ELF-1 (cell line): ENCODE results near the gene RPS16.

ENCODE experiments used
- DNase-seq: peaks from one replicate; pipeline ENCODE4 v3.0.0-alpha.2; 2016; ENCODE audit warnings: low read depth, low spot score

The RPS16 gene

DNA sequence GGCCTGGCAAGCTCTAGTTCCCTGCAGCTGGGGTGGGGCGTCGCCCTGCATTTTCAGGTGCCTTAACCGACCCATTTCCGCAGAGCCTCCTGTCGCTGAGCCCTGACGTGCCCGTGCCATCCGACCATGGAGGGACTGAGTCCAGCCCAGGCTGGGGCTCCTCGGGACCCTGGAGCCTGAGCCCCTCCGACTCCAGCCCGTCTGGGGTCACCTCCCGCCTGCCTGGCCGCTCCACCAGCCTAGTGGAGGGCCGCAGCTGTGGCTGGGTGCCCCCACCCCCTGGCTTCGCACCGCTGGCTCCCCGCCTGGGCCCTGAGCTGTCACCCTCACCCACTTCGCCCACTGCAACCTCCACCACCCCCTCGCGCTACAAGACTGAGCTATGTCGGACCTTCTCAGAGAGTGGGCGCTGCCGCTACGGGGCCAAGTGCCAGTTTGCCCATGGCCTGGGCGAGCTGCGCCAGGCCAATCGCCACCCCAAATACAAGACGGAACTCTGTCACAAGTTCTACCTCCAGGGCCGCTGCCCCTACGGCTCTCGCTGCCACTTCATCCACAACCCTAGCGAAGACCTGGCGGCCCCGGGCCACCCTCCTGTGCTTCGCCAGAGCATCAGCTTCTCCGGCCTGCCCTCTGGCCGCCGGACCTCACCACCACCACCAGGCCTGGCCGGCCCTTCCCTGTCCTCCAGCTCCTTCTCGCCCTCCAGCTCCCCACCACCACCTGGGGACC is 27.9 kb downstream of the RPS16 start:
- no peak for DNase-seq

- no peak for DNase-seq
Measured at GRCh38 chr19:39407410-39407659, 28.4 kb downstream of the RPS16 start.

DNA sequence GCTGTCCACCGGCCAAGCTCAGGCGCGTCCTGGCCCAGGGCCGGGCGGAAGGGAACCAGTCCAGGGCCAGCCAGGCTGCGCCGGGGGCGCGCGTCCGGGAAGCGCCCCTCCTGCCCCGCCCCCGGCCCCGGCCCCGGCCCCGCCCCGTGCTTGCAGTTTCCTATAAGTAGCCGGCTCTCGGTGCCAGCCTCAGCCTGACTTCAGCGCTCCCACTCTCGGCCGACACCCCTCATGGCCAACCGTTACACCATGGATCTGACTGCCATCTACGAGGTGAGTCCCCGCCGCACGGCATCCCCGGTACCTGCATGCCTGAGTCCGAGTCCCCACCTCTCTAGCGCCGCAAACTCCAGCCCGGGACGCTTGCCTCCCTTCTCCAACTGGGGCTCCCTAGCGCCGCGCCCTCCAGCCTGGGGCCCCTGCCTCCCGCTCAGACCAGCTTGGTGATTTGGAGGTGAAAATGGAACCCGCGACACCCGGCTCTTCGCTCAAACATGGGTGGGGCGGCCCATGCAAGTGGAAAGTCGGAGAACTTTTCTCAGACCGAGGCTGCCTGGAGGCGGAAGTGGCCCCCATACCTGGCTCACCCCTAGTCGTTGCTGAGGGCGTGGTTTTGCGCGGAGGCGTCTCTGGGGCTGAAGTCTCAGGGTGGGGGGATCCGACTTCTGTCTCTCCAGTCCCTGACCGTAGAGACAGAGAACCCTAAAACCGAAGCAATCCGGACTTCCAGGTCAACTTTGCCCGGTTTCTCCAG is 28.9 kb downstream of the RPS16 start, which contains the start of gene ZFP36:
TSS of gene ZFP36 (plus strand) at position 192 of the 754 bp plus-strand sequence. CDS start at position 250, 58 bp downstream.
- DNase-seq = peak; percentile 70

DNA sequence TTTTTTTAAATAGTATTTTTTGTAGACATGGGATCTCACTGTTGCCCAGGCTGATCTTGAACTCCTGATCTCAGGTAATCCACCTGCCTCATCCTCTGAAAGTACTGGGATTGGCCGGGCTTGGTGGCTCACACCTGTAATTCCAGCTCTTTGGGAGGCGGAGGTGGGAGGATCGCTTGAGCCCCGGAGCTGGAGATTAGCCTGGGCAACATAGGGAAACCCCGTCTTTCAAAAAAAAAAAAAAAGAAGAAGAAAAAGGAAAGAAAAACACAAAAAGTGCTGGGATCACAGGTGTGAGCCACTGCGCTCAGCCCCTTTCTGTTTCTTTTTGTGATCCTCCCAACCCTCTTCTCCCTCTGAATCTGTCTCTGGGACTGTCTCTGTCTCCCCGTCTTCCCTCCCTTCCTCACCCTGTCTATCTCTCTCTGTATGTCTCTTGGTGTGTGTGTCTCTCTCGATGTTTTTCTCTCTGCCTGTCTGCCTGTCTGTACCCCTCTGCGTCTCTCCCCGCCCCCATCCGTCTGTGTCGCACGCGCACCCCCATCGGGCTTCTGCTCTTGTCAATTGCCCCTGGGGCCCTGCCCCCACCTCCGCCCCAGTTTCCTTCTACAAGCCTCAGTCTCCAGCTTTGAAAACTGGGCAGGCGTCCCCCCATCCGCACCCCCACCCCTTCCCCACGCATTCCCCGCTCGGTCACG is 29.6 kb downstream of the RPS16 start:
- DNase-seq = no peak

DNA sequence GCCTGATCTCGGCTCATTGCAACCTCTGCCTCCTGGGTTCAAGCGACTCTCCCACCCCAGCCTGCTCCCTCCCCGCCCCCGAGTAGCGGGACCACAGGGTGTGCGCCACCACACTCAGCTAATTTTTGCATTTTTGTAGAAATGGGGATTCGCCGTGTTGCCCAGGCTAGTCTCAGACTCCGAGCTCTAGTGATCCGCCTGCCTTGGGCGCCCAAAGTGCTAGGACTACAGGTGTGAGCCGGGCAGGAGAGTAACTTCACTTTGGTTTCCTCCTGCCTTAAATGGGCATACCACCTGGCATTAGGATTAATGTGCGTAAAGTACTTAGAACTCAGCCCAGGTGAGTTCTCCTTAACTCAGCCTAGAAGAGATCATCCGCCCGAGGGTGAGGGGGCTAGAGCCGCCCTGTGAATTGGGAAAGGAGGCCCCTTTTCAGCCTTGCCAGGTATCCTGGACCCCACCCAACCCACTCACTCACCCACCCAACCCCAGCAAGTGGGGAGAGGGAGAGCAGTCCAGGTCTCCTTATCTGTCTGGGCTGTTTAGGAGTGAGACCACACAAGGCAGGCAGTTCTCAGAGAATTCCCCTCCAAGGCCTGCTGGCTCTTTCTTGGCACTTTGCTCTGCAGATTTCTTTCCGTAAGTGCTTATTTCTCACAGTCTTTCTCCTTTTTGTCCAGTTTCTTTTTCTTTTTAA is 30.3 kb downstream of the RPS16 start:
- no peak for DNase-seq

GRCh38 chr19:39403331-39404312 is 32.1 kb downstream of the RPS16 start:
- peak; percentile 84 for DNase-seq

GRCh38 chr19:39402346-39403300 is 33.1 kb downstream of the RPS16 start:
- peak; percentile 78 for DNase-seq

DNA sequence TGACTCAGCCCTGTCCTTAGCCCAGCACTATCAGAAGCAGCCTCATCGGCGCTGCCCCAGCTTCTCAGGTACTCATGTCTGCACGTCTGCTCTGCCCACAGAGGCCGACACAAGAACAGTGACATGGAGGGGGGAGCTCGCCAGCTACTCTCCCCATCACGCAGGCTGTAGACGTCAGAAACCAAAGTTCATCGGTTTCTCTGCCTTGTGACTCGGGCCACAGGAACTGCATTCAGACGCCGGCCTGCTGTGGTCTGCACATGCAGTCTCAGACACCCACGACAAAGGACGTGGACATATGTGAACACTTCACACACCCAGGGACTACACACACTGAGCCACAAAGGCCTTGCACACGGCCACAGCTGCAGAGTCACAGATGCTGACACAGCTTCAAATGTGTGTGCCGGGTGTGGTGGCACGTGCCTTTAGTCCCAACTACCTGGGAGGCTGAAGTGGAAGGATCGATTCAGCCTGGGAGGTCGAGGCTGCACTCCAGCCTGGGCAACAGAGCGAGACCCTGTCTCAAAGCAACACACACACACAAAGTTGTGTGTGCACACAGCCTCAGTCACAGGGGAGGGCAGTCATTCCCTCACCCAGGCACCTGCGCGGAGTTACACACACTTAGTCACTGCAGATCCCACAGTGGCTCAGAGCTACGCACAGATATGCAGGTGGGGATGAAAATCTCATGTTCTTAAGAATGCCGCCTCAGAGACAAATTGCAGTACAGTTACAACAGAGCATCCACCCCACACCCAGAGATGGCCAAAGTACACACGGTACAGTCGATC is 34.0 kb downstream of the RPS16 start:
- DNase-seq = peak; percentile 45

DNA sequence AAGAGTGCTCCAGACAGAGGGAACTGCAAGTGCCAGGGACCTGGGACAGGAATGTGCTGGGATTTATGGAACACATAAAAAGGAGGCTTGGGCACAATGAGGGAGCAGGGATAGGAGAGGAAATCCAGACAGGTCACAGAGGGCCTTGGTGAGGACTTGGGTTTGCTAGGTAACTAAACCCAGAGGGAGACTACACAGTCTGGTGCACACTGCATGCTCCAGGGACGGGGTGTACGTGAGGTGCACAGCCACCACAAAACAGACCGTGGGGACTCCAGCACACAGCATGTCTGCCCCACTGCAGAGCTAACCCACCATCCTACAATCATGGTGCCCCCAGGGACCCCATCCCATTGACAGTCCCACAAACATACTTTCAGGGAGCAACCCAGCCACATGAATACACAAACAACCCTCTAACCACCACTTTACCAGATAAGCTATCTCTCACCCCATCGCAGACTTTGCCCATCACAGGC is 34.6 kb downstream of the RPS16 start:
- DNase-seq = no peak

DNA sequence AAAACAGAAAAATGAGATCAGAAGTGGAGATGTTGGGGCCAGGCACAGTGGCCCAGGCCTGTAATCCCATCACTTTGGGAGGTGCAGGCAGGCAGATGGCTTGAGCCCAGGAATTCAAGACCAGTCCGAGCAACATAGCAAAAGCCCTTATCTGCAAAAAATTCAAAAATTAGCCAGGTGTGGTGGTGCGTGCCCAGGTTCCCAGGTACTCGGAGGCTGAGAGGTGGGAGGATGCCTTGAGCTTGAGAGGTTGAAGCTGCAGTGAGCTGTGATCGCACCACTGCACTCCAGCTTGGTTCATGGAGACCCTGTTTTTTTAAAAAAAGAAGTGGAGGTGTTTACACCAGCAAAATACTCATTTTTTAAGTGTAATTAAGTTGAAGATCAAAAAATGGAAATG is 35.7 kb downstream of the RPS16 start:
- DNase-seq = no peak

GRCh38 chr19:39399668-39400050 is 36.1 kb downstream of the RPS16 start:
- no peak for DNase-seq

GRCh38 chr19:39398297-39398864 is 37.4 kb downstream of the RPS16 start:
- DNase-seq = no peak

DNA sequence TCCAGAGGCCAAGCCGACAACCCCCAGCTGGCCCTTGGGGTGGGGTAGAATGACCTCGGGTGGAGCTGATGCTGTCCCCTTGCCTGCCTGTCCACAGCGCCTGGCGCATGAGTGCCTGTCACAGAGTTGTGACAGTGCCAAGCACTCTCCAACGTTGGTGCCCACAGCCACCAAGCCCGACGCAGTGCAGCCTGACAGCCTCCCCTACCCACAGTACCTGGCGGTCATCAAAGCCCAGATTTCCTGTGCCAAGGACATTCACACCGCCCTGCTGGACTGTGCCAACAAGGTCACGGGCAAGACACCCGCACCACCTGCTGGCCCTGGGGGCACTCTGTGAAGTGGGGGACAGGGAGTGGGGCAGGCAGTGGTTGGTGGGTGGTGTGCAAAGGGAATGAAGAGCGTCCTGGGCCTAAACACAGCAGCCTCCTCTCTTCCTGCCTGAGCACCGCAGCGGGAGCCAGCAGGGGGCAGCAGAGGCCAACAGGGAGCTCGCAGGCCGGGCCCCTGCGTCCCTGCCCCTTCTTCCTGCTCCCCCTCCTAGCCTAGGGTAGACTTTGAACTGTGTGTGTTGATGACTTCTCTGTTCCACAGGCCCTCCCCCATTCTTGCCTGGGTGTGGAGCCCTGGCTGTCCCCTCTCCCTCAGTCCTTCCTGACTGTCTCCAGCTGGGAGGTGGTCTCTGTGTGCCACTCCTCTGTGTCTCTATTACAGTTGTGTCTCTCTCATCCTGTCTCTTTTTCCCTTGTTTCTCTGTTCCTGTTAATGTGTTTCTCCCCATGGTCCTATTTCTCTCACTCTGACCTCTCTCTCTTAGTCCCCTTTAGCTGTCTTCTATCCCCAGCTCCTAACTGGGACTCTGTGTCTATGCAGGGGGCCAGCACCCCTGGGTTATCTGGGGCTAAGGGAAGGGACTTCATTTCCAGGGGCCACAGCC is 38.1 kb downstream of the RPS16 start:
- peak; percentile 93 for DNase-seq

DNA sequence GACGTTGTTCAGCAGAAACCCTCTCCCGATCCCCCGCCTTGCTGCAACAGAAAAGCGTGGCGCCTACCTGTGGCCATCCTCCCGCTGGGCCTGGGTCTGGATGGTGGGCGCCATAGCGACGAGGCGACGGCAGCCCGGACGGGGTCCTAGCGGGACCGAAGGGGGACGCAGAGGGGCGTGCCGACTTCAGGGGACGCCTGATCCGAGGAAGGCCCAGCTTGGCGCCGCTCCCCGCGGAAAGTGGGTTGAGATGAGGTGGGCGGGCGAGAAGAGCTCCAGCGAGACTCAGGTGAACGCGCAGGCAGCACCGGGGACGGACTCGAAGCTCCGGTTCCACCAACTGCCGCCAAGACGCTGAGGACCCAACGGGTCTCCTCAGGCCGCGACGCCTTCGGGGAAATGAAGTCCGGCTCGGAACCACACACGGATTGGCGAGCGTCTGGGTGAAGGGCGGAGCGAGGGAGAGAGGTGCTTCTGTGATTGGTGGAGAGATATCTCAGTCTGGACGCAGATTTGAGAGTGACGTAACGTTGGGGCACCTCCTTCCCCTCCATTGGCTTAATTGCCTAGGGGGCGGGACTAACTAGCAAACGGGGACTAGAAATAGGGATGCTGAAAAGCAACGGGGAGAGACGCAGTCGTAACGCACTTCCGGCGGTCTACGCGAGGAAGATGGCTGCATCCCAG is 44.9 kb downstream of the RPS16 start, which contains the start of the genes MED29 and PAF1:
TSS of gene MED29 (plus strand) at position 628 of the 687 bp plus-strand sequence. CDS start at position 673, 45 bp downstream.
TSS of gene PAF1 (minus strand) at position 356 of the 687 bp plus-strand sequence. CDS start at position 114, 242 bp downstream.
- peak; percentile 100 for DNase-seq

DNA sequence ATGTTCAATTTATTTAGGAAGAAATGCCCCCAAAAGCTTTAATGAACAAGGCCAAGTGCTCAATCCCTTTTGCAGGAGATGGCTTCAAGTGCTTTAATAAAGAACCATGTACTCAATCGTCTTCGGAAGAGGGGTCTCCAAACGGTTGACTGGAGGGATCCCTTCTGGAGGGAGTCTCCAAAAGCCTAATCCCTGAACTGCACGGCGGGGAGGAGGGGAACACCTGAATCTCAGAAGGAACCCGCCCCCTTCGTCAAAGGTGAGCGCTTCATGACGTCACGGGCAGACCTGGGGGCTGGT is 45.3 kb downstream of the RPS16 start:
- no peak for DNase-seq

DNA sequence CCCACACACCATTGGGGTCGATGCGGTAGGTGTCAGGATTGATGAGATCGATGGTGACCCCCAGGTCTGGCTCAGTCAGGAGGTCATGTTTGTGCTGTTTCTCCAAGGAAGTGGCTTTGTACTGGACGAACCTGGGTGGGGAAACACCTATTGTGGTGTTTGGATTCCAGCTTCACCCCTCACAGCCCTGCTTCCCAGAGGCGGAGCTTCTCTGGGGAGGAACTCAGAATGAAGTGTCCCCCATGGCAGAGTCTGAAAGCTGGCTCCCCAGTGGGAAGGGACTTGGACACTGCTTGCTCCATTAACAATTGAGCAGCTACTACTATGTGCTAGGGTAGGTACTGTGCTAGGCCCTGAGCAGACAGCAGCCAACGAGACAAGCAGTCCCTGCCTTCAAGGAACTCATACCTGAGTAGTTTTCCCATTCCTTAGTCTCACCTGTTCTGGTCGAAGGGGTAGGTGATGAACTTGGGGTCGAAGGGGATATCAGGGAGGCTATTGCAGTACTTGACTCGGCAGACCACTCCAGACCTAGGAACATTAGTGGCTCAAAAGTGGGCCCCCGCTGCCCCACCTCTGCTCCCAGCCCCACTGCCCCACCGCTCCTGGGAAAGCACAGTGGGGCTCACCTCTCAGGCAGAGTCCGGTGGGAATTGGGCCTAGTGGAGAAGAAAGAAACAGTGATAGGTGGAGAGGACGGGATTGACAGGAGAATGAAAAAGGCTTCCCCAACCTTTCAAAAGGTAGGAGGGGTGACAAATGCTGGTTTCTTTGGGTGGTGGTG is 45.9 kb downstream of the RPS16 start:
- no peak for DNase-seq
